AG04449 (cell line): Measurements from ENCODE around the gene TET3.

Experiments
- CTCF ChIA-PET: fragments of 350-600 bp; formaldehyde crosslinking; extraction: SDS; loops from one replicate; lab custom pipeline; 2021; ENCODE audit warnings: antibody characterized with exemption; lab: Yijun Ruan, JAX
- POLR2A ChIA-PET: fragments of 400-600, 350-600 bp; formaldehyde crosslinking; extraction: SDS; loops from one replicate; lab custom pipeline; 2020; ENCODE audit warnings: antibody characterized with exemption, inconsistent platforms; lab: Yijun Ruan, JAX
- DNase-seq: peaks from one replicate; pipeline ENCODE4 v3.0.0-alpha.2; 2010; ENCODE audit warnings: low read depth, low spot score
- H3K4me3 ChIP-seq: 2 replicates; pipeline ENCODE4 v1.5.1; 2011; ENCODE audit warnings: low read depth, mild to moderate bottlenecking, control low read depth, low read length
- CTCF ChIP-seq: IDR thresholded peaks from one replicate; pipeline ENCODE4 v1.5.1; 2011; ENCODE audit warnings: mild to moderate bottlenecking, moderate library complexity, low read length, control low read depth, inconsistent platforms; ENCODE audit not compliant: insufficient read depth; ENCODE audit errors: missing control alignments

TET3 gene

GRCh38 chr2:74000666-74001065 is 16.0 kb downstream of the TET3 start:
- TF ChIP-seq CTCF = no peak
- ChIA-PET POLR2A (interaction anchor here (0.6 kb wide), 1 partner anchor 62 kb away, joined by 3 read pairs; no protein-coding TSS in a partner anchor), CTCF (interaction anchor here (0.8 to 1.3 kb wide), 2 partner anchors 13 to 120 kb away, joined by 3 to 4 read pairs; no protein-coding TSS in a partner anchor)
- no peak for DNase-seq
- H3K4me3 ChIP-seq = no peak overlapping the region

GRCh38 chr2:74001121-74001520 is 16.4 kb downstream of the TET3 start:
- DNase-seq = no peak
- TF ChIP-seq CTCF = no peak
- H3K4me3 ChIP-seq = no peak overlapping the region
- ChIA-PET POLR2A (interaction anchor here (0.7 kb wide), 1 partner anchor 25 kb away, joined by 3 read pairs; no protein-coding TSS in a partner anchor), CTCF (interaction anchor here (1.1 to 1.6 kb wide), 3 partner anchors 9 to 120 kb away, joined by 3 to 4 read pairs (median 3); no protein-coding TSS in a partner anchor)

GRCh38 chr2:74001781-74002504 is 17.2 kb downstream of the TET3 start:
- no peak for DNase-seq
- TF ChIP-seq CTCF = no peak
- ChIA-PET POLR2A (interaction anchor here (0.7 to 1.3 kb wide), 3 partner anchors 14 to 119 kb away, joined by 3 to 5 read pairs (median 3); no protein-coding TSS in a partner anchor), CTCF (interaction anchor here (0.7 to 1.6 kb wide), 3 partner anchors 8 to 24 kb away, joined by 3 read pairs; no protein-coding TSS in a partner anchor)
- H3K4me3 ChIP-seq = peak overlapping the region; percentile 78

- POLR2A ChIA-PET = interaction anchor here (0.8 to 1.5 kb wide), 4 partner anchors 10 to 118 kb away, joined by 3 to 8 read pairs (median 4); no protein-coding TSS in a partner anchor
- peak; percentile 23 for TF ChIP-seq CTCF
- DNase-seq = no peak
- peak overlapping the region; percentile 78 for H3K4me3 ChIP-seq
- CTCF ChIA-PET = interaction anchor here (0.7 to 2.0 kb wide), 5 partner anchors 7 to 332 kb away, joined by 3 to 6 read pairs (median 3); no protein-coding TSS in a partner anchor
Measured at GRCh38 chr2:74002505-74003421, 18.1 kb downstream of the TET3 start.

- POLR2A ChIA-PET = interaction anchor here (0.8 to 1.5 kb wide), 4 partner anchors 9 to 117 kb away, joined by 3 to 8 read pairs (median 4); no protein-coding TSS in a partner anchor
- CTCF ChIA-PET = interaction anchor here (1.1 to 2.0 kb wide), 4 partner anchors 10 to 331 kb away, joined by 3 to 6 read pairs (median 4); no protein-coding TSS in a partner anchor
- TF ChIP-seq CTCF = no peak
- H3K4me3 ChIP-seq = peak overlapping the region; percentile 78
- no peak for DNase-seq
Measured at GRCh38 chr2:74003494-74004211, 18.9 kb downstream of the TET3 start.
